GM18873 (cell line): ENCODE measurements around the gene PKP1.

Experiments used
- ATAC-seq: cut with Tn5 transposase; IDR thresholded peaks from one replicate; pipeline ENCODE4 v1.9.1; 2021; ENCODE audit warnings: mild to moderate bottlenecking, moderate library complexity, moderate number of reproducible peaks; ENCODE audit not compliant: unreplicated experiment, low FRiP score

Gene PKP1

DNA sequence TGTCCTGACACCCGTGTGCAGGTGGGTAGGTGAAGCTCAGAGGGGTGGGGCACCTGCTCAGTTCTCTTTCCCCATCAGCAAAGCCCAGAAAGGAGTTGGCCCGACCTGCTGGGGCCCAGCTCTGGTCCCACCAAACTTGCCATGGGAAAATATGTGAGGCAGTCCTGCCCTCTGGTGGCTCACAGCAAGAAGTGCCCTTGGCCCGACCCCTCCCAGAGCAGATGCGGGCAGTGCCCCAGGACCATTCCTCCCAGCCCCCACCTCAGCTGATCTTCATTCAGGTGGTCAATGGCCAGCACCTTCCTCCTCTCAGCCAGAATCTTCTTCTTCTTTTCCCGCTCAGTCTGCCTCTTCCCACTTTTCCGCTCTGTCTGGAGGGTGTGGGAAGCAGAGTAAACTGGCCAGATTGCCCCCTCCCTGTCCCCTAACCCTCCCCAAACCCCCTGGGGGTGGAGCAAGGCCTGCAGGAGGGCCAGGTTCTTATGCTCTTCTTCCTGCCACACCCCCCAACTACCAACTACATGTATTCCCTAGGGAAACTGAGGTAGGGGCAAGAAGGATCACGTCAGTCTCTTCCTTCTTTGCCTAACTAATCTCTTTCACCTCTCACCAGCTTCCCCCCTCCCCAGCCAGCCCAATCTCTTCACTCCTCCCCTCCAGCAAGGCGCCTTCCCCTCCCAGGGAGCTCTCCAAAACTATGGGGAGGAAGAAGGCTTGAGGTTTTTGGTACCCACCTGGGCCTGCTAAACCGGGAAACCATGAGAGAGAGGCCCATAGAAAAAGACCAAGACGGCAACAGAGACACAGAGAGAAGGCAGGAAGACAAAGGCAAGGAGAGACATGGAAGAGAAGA is 78.6 kb downstream of the PKP1 start:
- ATAC-seq, result no peak

DNA sequence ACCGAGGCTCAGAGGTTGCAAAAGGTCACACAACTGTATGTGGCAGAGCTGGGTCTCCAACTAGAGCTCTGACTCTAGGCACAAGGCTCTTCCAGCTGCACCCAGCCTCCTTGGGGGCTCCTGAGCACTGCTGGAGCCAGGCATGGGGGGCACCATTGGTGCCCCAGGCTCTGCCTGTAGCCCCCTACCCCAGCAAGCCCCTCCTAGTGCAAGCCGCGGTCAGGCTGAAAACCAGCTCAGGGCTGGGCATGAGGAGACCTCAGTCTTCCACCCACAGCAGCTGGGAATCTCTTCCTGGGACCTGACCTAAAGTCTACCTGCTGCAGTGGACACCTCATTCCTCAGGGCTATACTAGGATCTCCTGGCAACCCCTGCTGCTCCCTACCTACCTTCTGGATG is 79.6 kb downstream of the PKP1 start:
- ATAC-seq, result no peak

DNA sequence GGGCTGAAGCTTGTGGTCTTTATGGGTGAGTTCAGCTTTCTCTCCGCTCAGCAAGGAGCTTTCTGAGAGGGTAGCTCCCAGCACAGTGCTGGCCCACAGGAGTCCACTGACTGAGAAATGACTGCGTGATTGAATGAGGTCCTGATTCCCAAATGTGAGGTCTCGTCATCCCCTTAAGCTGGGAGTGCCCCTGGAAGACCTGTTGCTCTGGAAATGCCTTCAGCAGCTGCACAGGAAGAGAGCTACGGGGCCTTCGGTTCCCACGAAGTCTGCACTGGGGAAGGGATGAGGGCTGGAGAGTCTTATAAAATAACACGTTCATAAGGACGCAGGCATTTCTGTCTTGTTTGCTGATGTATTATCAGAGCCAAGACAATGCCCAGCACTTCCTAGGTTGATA is 80.2 kb downstream of the PKP1 start:
- ATAC-seq, result no peak

DNA sequence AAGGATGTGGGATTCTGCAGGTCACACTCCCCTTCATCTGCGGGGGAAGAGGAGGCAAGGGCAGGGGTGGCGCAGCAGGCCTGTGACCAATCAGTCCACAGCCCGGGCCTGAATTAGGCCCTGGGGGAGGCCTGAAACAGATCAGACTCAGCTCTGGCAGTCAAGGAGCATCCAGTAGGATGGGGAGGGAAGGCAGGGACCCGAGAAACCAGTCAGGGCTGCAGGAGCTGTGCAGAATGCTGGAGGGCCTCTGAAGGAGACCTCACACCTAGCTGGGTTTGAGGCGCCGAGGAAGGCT is 81.5 kb downstream of the PKP1 start:
- no peak for ATAC-seq

DNA sequence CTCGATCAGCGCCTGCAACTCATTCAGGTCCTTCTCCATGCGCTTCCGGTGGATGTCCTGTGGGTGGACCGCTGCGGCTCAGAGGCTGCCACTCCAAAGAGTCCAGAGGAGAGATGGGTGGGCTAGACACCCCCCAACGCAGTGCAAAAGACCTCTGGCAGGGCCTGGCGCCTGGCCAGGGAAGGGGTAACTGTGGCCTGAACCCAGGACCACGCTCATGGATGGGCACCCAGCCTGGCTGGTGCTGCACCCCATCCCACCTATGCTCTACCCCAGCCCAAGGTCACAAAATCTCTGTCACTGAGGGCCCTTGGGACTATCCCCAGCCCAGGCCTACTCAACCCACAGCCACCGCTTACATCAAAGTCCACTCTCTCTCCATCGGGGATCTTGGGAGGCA is 81.9 kb downstream of the PKP1 start:
- no peak for ATAC-seq

DNA sequence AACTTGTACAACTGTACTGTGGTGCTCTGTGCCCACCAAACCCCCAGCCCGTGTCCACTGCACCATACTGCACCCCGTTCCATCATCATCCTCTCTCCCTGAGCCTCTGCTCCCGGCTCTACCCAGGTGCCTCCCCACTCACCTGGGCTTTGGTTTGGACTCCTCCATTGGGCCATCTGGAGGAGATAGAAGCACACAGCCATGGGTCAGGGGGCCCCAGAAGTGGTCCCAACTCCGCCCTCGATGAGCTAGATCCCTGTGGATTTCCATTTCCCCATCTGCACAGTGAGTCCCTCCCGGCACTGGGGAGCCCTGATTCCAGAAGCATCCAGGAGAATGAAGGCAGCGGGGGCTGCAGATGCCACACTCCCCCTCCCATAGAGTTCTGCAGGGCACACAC is 83.4 kb downstream of the PKP1 start:
- ATAC-seq, result no peak

DNA sequence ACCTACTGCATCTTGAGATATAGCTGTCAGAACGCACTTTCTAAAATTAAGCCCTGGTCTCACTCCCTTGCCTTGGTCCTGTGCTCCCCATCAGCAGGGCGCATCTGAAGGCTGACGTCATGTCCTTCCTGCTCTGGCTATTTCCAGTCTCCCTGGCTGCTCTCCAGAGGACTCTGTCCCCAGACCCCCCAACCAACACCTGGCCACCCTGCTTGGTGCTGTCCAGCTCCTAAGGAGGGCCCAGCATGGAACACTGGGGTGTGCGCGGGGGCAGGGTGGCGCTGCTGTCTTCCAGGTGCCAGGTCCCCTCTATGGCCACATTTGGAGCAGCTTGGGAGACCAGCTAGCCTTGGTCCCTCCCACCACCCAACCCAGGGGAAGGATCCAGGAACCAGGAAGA is 85.9 kb downstream of the PKP1 start:
- ATAC-seq, result no peak

DNA sequence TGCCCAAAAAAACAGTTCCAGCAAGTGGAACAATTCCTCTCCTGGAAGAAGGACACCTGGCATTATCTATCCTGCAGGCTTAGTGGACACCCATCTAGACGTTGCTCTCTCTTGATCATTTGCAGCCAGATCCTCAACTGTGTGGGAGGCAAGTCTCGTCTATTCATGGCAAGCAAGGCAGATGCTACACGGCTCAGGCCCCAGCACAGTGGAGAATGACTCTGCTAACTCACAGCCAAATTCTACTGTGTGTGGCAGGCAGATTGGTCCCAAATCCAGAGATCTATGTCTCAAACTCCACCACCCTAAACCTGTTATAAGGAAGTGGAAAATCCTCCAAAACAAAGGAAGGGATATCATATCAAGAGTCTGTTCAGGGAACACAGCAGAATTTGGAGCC is 87.2 kb downstream of the PKP1 start:
- no peak for ATAC-seq

DNA sequence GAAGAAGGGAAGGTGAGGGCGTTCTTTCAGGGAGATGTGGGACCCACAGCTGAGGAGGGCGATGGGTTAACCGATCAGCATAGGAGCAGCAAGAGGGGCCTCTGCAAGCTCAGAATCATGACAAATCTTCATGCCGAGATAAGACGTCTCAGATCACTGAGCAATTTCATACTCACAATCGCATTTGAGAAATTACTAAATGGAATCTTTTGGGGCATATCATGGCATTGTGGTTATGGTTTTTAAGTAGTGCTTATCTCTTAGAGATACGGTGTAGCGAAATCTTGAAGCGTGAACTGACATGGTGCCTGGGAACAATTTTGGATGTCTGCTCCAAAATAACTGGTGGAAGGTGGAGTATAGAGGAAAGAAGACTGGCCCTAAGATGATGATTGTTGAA is 88.0 kb downstream of the PKP1 start:
- no peak for ATAC-seq

DNA sequence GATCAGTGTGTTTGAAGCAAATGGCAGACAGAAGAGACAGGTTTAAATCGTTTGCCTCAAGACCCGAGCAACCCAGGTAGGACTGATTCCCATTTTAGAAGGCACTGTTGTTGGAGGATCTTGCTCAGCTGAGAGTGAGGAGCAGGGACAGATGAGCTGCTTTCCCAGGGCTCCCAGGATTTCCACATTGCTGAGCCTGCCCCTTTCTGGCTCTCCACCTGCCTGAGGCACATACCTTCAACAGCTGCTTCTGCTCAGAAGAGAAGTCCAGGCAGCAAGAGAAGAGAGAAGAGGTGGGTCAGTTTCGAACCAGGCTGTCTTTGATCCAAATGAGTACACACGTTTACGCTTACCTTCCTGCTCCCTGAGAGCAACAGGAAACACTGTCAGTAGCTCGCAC is 88.5 kb downstream of the PKP1 start:
- no peak for ATAC-seq

DNA sequence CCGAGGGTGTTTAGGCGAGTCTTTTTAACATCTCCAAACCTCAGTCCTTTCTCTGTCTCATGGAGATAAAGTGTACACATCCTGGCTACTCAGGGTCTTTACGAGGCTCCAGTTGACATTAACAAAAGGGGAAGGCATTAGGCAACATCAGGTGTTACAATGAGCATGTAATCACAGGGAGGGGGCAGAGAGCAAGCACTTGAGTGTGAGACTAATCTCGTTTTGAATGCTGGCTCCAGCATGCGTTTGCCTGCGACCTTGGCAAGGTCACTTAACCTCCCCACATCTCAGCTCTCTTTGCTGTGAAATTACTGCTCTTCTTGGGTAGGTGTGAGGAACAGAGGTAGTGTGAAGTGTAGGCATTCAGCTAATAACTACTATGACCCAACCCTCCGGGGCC is 91.1 kb downstream of the PKP1 start:
- no peak for ATAC-seq

DNA sequence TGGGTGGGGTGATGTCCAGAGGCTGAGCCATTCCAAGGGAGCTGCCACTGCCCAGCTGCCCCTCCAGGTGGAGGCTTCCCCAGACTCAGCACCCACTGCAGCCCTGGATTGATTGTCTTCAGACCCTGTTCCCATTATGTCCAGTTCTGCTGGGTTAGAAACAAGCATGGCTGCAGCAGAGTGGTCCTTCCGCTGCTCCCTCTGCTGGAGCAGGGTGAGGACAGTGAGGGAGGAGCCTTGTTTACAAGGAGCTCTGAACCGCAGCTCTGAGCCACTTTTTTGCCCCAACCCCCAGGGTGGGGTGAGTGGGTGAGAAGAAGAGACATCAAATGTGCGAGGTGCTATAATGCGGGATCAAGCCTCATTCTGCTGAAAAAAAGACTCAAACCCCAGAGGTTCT is 91.9 kb downstream of the PKP1 start:
- ATAC-seq, result no peak

DNA sequence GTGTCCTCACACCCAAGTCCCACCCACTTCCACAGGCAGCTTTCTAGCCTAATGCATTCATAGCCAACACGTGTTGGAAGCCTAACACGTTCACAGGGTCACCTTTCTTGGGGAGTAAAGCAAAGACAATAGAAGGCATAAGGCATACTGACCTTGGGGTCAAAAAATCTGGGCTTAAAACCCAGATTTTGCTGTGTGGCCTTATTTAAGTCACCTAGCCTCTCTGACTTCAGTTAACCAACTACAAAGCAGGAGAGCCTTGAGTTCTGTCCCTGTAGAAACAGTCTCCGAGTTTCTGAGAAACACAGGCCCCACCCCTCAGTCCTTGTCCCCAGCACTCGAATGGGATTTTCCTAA is 92.8 kb downstream of the PKP1 start:
- ATAC-seq, result no peak

DNA sequence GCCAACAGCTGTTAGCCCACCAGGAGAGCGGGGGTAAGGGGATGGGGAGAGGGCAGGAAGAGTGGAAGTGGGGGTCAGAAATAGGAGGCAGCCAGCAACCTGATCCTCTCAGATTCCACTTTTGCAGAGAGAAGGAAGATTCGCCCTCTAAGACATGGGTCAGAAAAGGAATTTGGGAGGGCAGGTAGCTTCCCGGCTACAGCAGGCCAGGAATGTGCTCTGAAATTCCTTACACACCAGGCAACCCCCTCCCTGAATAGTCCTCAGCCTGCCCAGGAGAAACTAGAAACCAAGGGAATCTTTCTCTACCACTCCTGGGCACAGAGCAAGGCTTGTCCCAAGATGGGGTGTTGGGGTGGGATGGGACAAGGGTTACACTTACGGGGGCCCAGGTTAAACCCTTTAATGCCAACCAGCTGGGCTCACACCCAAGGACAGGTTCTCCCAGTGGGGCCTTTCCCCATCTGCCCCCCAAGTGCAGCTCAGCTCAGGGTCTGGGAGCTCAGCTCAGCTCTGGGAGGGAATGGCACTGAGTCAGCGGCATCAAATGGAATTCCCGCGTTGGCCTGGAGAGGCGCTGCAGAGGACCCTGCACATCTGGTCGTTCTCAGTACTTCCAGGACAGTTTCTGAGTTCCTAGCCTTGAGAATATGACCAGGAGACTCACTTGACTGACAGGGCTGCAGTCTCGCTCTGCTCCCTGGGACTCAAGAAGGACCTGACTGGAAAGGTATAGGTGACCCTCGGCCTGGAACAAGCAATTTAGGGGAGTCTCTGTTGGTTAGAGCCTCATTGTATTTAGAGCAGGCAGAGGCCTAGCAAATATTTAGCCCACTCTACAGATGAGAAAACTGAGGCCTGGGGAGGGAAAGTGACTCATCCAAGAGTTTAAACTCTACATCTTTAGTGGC is 93.4 kb downstream of the PKP1 start:
- ATAC-seq, result no peak

DNA sequence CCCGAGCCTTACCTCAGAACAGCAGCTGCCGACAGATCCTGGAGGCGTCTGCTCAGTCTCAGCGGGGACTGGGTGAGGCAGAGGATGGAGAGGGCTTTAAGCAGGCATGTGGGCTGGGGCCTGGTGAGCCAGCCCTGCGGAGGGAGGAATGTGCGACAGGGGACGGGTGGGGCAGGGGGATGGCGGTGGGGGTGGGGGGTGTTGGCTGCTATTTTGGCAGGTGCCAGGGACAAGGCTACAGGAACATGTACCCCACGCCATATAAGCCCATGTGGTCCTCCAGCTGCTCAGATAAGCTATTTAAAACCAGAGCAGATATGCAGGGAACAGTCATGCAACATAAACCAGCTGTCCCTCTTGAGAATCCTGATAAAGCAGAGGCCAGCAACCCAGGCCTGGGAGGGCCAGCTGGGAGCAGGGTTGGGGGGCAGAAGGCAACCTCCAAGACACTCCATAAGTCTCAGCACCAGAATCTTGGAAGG is 94.3 kb downstream of the PKP1 start, which contains the start of gene TNNT2:
Gene TNNT2, minus strand, starts transcription at position 70 of the 482 bp plus-strand sequence. CDS start 4,426 bp downstream, outside the sequence.
- ATAC-seq, result no peak

DNA sequence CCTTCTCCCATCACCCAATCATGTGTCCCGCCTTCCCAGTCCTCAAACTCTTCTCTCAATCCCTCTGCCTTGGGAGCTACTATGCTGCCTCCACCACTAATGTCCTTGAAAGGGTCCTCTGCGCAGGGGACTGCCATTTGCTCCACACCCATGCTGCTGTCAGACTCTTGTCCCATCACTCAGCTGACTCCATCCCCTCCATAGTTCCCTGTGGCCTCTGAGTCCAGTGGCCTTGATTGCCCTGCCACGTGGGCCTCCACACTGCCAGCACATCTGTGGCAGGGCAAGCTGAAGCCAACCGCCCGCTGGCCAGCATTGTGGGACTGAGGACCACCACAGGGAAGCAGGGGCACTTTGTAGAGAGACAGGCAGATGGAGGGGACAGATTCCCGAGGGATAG is 95.5 kb downstream of the PKP1 start:
- ATAC-seq, result no peak

DNA sequence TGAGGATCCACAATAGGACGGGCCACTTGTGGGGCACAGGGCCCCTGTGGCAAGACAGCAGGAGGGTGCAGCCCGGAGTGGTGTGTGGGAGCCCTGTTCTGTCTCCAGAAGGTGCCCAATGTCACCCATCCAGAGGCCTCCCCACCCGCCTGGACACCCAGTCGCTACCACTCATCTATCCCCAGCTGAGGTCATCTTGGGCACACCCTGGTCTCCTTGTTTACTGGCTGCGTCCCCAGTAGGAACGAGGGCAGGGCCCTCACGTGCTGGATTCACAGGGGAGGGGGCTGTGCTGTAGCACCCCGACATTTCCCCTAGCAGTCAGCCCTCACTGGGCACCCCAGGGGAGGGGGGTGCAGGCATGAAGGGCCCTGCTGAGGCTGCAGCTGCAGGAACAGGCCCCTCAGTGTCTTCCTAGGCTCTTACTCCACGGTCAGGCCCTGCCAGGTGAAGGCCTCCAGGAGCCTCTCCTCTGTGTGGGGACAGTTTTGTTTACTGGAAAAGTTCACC is 96.5 kb downstream of the PKP1 start:
- no peak for ATAC-seq

DNA sequence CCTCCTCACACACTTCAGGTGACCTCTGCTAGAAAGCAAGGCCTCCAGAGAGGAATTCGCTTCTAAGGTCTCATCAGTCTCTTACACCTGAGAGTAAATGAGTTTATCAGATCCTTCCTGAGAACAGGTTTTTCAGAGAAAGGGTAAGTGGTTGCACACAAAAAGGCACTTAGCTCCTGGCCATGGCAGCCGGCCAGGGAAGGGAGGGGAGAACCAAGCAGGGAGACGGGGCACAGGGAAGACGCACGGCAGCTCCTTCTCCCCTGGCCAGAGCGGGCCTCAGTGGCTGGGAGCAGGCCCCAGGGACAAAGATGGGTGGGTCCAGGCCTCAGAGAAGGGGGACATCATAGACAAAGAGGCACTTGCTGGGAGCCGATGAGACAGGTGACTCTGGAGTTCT is 97.8 kb downstream of the PKP1 start:
- no peak for ATAC-seq
